K562 (cell line): ENCODE results near the gene ZC3H10. TPM values are rescaled to one million over a fixed set of nuclear protein-coding genes. Genes with fewer than 3 reads are reported as not detected.

Experiments
- BRD9 ChIP-seq: fragments of 450-650 bp; IDR thresholded peaks from 2 replicates; pipeline ENCODE4 v1.6.1; 2018; ENCODE audit warnings: low read depth; ENCODE audit not compliant: partially characterized antibody
- CREBBP ChIP-seq: IDR thresholded peaks from one replicate; pipeline ENCODE4 v1.6.1; 2012; ENCODE audit warnings: low read depth, mild to moderate bottlenecking, control low read depth, inconsistent platforms, low read length
- CXXC5 ChIP-seq: fragments of 250-450 bp; sonication (Bioruptor Pico); IDR thresholded peaks from 2 replicates; pipeline ENCODE4 v1.8.0; 2022; ENCODE audit warnings: inconsistent platforms, mild to moderate bottlenecking, moderate library complexity
- HDAC1 ChIP-seq, 2 experiments: fragments of 450-650 bp; IDR thresholded peaks; 2 replicates each; pipeline ENCODE4 v1.6.1; 2016 to 2017; ENCODE audit warnings: inconsistent platforms in 1 of 2, mild to moderate bottlenecking in 1 of 2, moderate library complexity in 1 of 2
- KDM2B ChIP-seq: fragments of 250-450 bp; sonication (Bioruptor Pico); IDR thresholded peaks from 2 replicates; pipeline ENCODE4 v1.8.0; 2021; ENCODE audit warnings: mild to moderate bottlenecking, moderate library complexity
- MAX ChIP-seq: sonication (generic); formaldehyde crosslinking; IDR thresholded peaks from 2 replicates; pipeline ENCODE4 v1.9.0; 2022; ENCODE audit warnings: mild to moderate bottlenecking, missing genetic modification reagents
- MYC ChIP-seq, 2 experiments: fragments of 250-450 bp in 1 of 2; sonication (Bioruptor Pico) in 1 of 2; IDR thresholded peaks; 2 replicates each; pipeline versions ENCODE4 v1.5.1 to v1.6.1; 2012 to 2021; ENCODE audit warnings: low read depth in 2 of 2, borderline replicate concordance in 1 of 2, improper control_type of control experiment in 1 of 2, low read length in 1 of 2, mild to moderate bottlenecking in 1 of 2, moderate library complexity in 1 of 2
- NR2F6 ChIP-seq: fragments of 450-650 bp; formaldehyde crosslinking; IDR thresholded peaks from 2 replicates; pipeline ENCODE4 v1.4.0; 2020; ENCODE audit warnings: mild to moderate bottlenecking
- SIX5 ChIP-seq, 2 experiments: IDR thresholded peaks; 2 replicates each; pipeline ENCODE4 v1.6.1; 2011; ENCODE audit warnings: low read length in 2 of 2, borderline replicate concordance in 1 of 2, low read depth in 1 of 2, mild to moderate bottlenecking in 1 of 2, moderate library complexity in 1 of 2; ENCODE audit not compliant: insufficient read depth in 1 of 2
- SMAD4 ChIP-seq: fragments of 250-450 bp; sonication (Bioruptor Pico); conservative IDR thresholded peaks from 2 replicates; pipeline ENCODE4 v1.8.0; 2021; ENCODE audit warnings: inconsistent platforms, mild to moderate bottlenecking, moderate library complexity
- SRSF1 ChIP-seq: fragments of 200-400 bp; formaldehyde crosslinking; IDR thresholded peaks from 2 replicates; pipeline ENCODE4 v1.6.1; 2017; ENCODE audit warnings: mild to moderate bottlenecking, low read depth, low read length, moderate library complexity
- THAP7 ChIP-seq: fragments of 250-450 bp; sonication (Bioruptor Pico); IDR thresholded peaks from 2 replicates; pipeline ENCODE4 v1.5.0; 2021
- ZKSCAN1 ChIP-seq: fragments of 150-350 bp; IDR thresholded peaks from 2 replicates; pipeline ENCODE4 v1.6.1; 2016; ENCODE audit warnings: low read depth, low read length
- ZNF224 ChIP-seq: sonication (generic); formaldehyde crosslinking; IDR thresholded peaks from 2 replicates; pipeline ENCODE4 v1.8.0; 2022; ENCODE audit warnings: mild to moderate bottlenecking, missing genetic modification reagents
- ZNF511 ChIP-seq: sonication (generic); formaldehyde crosslinking; IDR thresholded peaks from 2 replicates; pipeline ENCODE4 v1.8.0; 2022; ENCODE audit warnings: mild to moderate bottlenecking, missing genetic modification reagents
- ZNF785 ChIP-seq: fragments of 250-450 bp; sonication (Bioruptor Pico); IDR thresholded peaks from 2 replicates; pipeline ENCODE4 v1.4.0; 2020; ENCODE audit warnings: mild to moderate bottlenecking
- ZNF830 ChIP-seq: fragments of 250-450 bp; sonication (Bioruptor Pico); IDR thresholded peaks from 2 replicates; pipeline ENCODE4 v1.5.0; 2021; ENCODE audit warnings: mild to moderate bottlenecking
- polyA plus RNA-seq, 8 experiments: library from polyadenylated mRNA; depleted of rRNA in 4 of 8; stranded (reverse) in 5 of 8; unstranded in 3 of 8; fragments of >200 nt; fragmentation: Nextera tagmentation in 2 of 8; fragmentation: Illumina TruSeq in 1 of 8; extraction: Ambion mirVana in 2 of 8; extraction: Trizol in 1 of 8; gene quantifications; 2 replicates each; pipeline versions ENCODE4 v1.2.1 to v1.2.3, GENCODE V29; 2011 to 2014; ENCODE audit warnings: inconsistent platforms in 1 of 8, missing spikeins in 1 of 8
- total RNA-seq, 7 experiments: library from RNA; depleted of rRNA in 6 of 7; stranded (reverse); fragments of >200 nt in 6 of 7; fragmentation: Illumina TruSeq in 2 of 7; extraction: Trizol in 2 of 7; gene quantifications; 2 replicates each; pipeline versions ENCODE4 v1.2.1 to v1.2.3, GENCODE V29; 2011 to 2021; ENCODE audit warnings: low replicate concordance in 1 of 7
- TF ChIP-seq, protein P1 (sequence below): sonication (generic); formaldehyde crosslinking; IDR thresholded peaks from 2 replicates; pipeline ENCODE4 v1.8.0; 2022; ENCODE audit warnings: missing genetic modification reagents, mild to moderate bottlenecking, borderline replicate concordance
- TF ChIP-seq, protein P2 (sequence below), 2 experiments: fragments of 450-650 bp in 1 of 2; IDR thresholded peaks; 2 replicates each; pipeline ENCODE4 v1.6.1; 2011 to 2017; ENCODE audit warnings: low read depth in 2 of 2, antibody characterized with exemption in 1 of 2, borderline replicate concordance in 1 of 2, low read length in 1 of 2, mild to moderate bottlenecking in 1 of 2, mixed read lengths in 1 of 2; ENCODE audit not compliant: control insufficient read depth in 1 of 2

Gene ZC3H10
- total and polyA plus RNA-seq, 9 of the 15 experiments (the other 6 are each of a cell fraction or from before 2014, with no cell fraction given), result 0.31 to 4.1 (median 1.6) TPM

GRCh38 chr12:56079723-56080555, 38.1 kb upstream of the ZC3H10 start, which contains the start of gene ERBB3 (continued):
- no peak for TF ChIP-seq THAP7
- peak; percentile 19; the same call in 1 of the 2 replicates for TF ChIP-seq ZNF511
- TF ChIP-seq SRSF1, result no peak
- no peak for TF ChIP-seq ZNF785 (CRISPR knock-in tag)
- no peak for TF ChIP-seq CREBBP
- peak in 1 of 2 experiments; percentile 91; a peak in 2 of 4 replicates for TF ChIP-seq HDAC1 (IDR thresholded peaks at IDR 0.05)
- TF ChIP-seq ZNF830 (CRISPR knock-in tag), result no peak
- 0 out of 2 replicates have a peak, but pooled peaks have one; percentile 13 for TF ChIP-seq SMAD4
- TF ChIP-seq SIX5 (IDR thresholded peaks at IDR 0.05; ENCODE audit: borderline replicate concordance in 1 of 2, insufficient read depth in 1 of 2, low read depth in 1 of 2, low read length in 2 of 2), result no peak
- TF ChIP-seq, protein P1, sequence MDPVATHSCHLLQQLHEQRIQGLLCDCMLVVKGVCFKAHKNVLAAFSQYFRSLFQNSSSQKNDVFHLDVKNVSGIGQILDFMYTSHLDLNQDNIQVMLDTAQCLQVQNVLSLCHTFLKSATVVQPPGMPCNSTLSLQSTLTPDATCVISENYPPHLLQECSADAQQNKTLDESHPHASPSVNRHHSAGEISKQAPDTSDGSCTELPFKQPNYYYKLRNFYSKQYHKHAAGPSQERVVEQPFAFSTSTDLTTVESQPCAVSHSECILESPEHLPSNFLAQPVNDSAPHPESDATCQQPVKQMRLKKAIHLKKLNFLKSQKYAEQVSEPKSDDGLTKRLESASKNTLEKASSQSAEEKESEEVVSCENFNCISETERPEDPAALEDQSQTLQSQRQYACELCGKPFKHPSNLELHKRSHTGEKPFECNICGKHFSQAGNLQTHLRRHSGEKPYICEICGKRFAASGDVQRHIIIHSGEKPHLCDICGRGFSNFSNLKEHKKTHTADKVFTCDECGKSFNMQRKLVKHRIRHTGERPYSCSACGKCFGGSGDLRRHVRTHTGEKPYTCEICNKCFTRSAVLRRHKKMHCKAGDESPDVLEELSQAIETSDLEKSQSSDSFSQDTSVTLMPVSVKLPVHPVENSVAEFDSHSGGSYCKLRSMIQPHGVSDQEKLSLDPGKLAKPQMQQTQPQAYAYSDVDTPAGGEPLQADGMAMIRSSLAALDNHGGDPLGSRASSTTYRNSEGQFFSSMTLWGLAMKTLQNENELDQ, result no peak
- peak; percentile 91 for TF ChIP-seq CXXC5 (CRISPR knock-in tag)
- TF ChIP-seq ZKSCAN1, result no peak
- TF ChIP-seq, protein P2, sequence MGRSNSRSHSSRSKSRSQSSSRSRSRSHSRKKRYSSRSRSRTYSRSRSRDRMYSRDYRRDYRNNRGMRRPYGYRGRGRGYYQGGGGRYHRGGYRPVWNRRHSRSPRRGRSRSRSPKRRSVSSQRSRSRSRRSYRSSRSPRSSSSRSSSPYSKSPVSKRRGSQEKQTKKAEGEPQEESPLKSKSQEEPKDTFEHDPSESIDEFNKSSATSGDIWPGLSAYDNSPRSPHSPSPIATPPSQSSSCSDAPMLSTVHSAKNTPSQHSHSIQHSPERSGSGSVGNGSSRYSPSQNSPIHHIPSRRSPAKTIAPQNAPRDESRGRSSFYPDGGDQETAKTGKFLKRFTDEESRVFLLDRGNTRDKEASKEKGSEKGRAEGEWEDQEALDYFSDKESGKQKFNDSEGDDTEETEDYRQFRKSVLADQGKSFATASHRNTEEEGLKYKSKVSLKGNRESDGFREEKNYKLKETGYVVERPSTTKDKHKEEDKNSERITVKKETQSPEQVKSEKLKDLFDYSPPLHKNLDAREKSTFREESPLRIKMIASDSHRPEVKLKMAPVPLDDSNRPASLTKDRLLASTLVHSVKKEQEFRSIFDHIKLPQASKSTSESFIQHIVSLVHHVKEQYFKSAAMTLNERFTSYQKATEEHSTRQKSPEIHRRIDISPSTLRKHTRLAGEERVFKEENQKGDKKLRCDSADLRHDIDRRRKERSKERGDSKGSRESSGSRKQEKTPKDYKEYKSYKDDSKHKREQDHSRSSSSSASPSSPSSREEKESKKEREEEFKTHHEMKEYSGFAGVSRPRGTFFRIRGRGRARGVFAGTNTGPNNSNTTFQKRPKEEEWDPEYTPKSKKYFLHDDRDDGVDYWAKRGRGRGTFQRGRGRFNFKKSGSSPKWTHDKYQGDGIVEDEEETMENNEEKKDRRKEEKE (IDR thresholded peaks at IDR 0.05; ENCODE audit: borderline replicate concordance in 1 of 2, control insufficient read depth in 1 of 2, low read depth in 2 of 2, low read length in 1 of 2), result no peak
- TF ChIP-seq MYC (IDR thresholded peaks at IDR 0.05; ENCODE audit: low read depth, low read length), result peak; percentile 56; the same call in 1 of the 2 replicates
- TF ChIP-seq MYC (CRISPR knock-in tag; IDR thresholded peaks at IDR 0.05; ENCODE audit: borderline replicate concordance, low read depth), result no peak
- no peak for TF ChIP-seq BRD9
- TF ChIP-seq KDM2B (CRISPR knock-in tag), result peak; percentile 88
- TF ChIP-seq NR2F6 (CRISPR knock-in tag), result no peak
- TF ChIP-seq MAX (CRISPR knock-in tag), result peak; percentile 84
- TF ChIP-seq ZNF224 (CRISPR knock-in tag), result peak; percentile 43; the same call in 1 of the 2 replicates
